Retinal pigment epithelial cell (primary cell): ENCODE measurements around the gene PLPP6.

ENCODE experiments used
- DNase-seq: peaks from one replicate; pipeline ENCODE4 v3.0.0-alpha.2; 2010; ENCODE audit warnings: low read depth
- H3K4me3 ChIP-seq: 2 replicates; pipeline ENCODE4 v1.5.1; 2011; ENCODE audit warnings: mild to moderate bottlenecking, low read length, control low read depth, moderate library complexity
- CTCF ChIP-seq: conservative IDR thresholded peaks from 2 replicates; pipeline ENCODE4 v1.5.1; 2011; ENCODE audit warnings: low read depth, low read length, control low read depth, inconsistent platforms

PLPP6 gene

GRCh38 chr9:4620057-4620765, 41.9 kb upstream of the PLPP6 start:
- no peak overlapping the region for H3K4me3 ChIP-seq
- DNase-seq, result no peak
- no peak for TF ChIP-seq CTCF

GRCh38 chr9:4620881-4621555, 41.1 kb upstream of the PLPP6 start:
- no peak overlapping the region for H3K4me3 ChIP-seq
- no peak for DNase-seq
- no peak for TF ChIP-seq CTCF

- H3K4me3 ChIP-seq, result no peak overlapping the region
- no peak for TF ChIP-seq CTCF
- no peak for DNase-seq
Observed at GRCh38 chr9:4622016-4622415, 40.1 kb upstream of the PLPP6 start.

- no peak overlapping the region for H3K4me3 ChIP-seq
- DNase-seq, result no peak
- no peak for TF ChIP-seq CTCF
Observed at GRCh38 chr9:4630836-4631235, 31.3 kb upstream of the PLPP6 start.

GRCh38 chr9:4638968-4639367, 23.1 kb upstream of the PLPP6 start:
- DNase-seq, result no peak
- no peak for TF ChIP-seq CTCF
- H3K4me3 ChIP-seq, result no peak overlapping the region

- no peak for TF ChIP-seq CTCF
- no peak overlapping the region for H3K4me3 ChIP-seq
Observed at GRCh38 chr9:4639420-4639819, 22.7 kb upstream of the PLPP6 start.

GRCh38 chr9:4640027-4640426, 22.1 kb upstream of the PLPP6 start:
- DNase-seq, result no peak
- peak; percentile 60 for TF ChIP-seq CTCF
- no peak overlapping the region for H3K4me3 ChIP-seq

More at GRCh38 chr9:4639420-4639819, 22.7 kb upstream of the PLPP6 start:
- no peak for DNase-seq
